Retinal pigment epithelial cell (primary cell): ENCODE data around the gene TNRC18.
"Not testable (repeated sequence)": the region's sequence is repeated elsewhere in the genome, so short reads cannot be mapped to it uniquely, and the experiment has no call there.

Experiments used
- DNase-seq: peaks from one replicate; pipeline ENCODE4 v3.0.0-alpha.2; 2010; ENCODE audit warnings: low read depth
- H3K4me3 ChIP-seq: 2 replicates; pipeline ENCODE4 v1.5.1; 2011; ENCODE audit warnings: mild to moderate bottlenecking, low read length, control low read depth, moderate library complexity
- CTCF ChIP-seq: conservative IDR thresholded peaks from 2 replicates; pipeline ENCODE4 v1.5.1; 2011; ENCODE audit warnings: low read depth, low read length, control low read depth, inconsistent platforms

The TNRC18 gene

DNA sequence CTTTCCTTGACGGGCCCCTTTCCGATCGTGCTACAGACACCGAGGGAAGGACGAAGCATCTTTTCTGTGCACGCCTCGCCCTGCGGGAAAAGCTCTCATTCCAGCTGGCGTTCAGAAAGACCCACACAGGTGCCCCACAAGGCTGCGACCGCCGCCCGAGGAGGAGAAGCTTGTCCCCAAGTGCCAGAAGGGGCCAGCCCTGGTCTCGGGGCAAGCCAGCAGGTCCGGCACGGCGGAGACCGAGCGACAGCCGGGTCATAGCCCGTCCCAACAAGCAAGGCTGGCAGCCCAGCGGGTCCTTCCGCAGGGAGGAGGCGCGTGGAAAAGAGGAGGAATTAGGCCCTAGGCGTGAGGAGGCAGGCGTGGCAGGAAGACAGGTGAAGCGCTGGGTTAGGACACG is 62.7 kb downstream of the TNRC18 start:
- H3K4me3 ChIP-seq = no peak overlapping the region
- no peak for TF ChIP-seq CTCF
- no peak for DNase-seq

- no peak overlapping the region for H3K4me3 ChIP-seq
- no peak for TF ChIP-seq CTCF
- DNase-seq = no peak
Observed at GRCh38 chr7:5360451-5360850, 63.2 kb downstream of the TNRC18 start.

- DNase-seq, H3K4me3 ChIP-seq: not testable (repeated sequence)
Observed at GRCh38 chr7:5360021-5360420, 63.6 kb downstream of the TNRC18 start.

DNA sequence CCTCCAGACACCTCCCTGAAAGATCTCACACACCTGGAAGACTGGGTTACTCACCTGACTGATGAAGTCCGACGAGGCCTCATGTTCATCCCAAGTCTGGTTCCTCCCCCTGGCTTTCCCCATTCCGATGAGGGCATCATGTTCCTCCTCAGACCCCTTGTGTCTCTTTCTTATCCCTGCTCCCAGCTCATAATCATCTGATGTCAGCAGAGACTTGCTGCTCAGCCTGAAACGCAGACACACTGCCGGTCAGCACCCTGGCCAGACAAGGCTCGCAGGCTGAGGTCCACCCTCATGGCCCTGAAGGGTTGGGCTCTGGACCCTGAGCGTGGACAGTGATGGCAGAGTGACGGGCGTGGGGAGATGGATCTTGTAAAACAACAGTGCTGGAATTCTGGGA is 64.3 kb downstream of the TNRC18 start:
- no peak for DNase-seq
- no peak overlapping the region for H3K4me3 ChIP-seq
- TF ChIP-seq CTCF = no peak

GRCh38 chr7:5357951-5358350 is 65.7 kb downstream of the TNRC18 start:
- TF ChIP-seq CTCF = no peak
- no peak for DNase-seq
- H3K4me3 ChIP-seq = no peak overlapping the region

- DNase-seq = no peak
- H3K4me3 ChIP-seq = no peak overlapping the region
- TF ChIP-seq CTCF = no peak
Observed at GRCh38 chr7:5356751-5357119, 66.9 kb downstream of the TNRC18 start.

DNA sequence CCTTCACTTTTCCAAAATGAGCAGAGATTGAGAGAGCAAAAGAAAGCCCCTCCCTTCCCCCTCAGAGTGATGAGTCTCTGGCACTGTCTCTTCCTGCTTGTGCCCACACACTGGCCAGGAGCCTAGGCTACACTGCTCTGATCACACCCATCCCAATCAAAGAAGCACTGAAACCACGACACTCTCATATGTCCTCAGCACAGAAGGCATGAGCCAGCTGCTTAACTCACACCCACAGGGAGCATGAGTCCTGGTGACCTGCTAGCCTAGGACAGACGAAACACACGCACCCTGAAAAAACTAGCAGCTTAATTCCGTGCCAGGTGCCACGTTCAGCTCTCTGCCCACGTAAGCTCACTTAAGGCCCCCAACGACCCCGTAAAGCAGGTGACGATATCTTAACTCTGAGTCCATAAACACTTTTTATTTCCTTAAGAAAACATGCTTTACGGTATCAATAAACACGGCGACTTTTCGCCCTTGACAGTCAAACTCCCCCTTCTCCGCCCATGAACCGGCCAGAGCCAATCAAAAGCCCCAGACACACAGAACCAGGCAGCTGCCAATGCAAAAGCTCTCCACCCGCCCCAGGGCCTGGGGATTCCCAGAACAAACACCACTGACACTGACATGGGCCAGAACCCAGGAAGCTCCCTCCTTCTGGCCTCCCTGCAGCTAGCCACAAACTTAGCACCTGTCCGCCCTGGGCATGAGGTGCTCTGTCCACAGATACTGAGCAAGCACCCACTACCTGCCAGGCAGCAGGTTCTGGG is 69.0 kb downstream of the TNRC18 start:
- no peak for TF ChIP-seq CTCF
- H3K4me3 ChIP-seq = no peak overlapping the region
- DNase-seq = no peak
